Peyer's patch (tissue), 4 donors: ENCODE results near the gene VPS39.

Experiments
- CTCF ChIP-seq, 6 experiments: fragments of 450-650 bp in 4 of 6; fragments of 200-600 bp in 2 of 6; sonication (generic) in 1 of 6; IDR thresholded peaks; one replicate each; pipeline ENCODE4 v1.5.1; 2017 to 2019; ENCODE audit warnings: antibody characterized with exemption in 6 of 6, mild to moderate bottlenecking in 3 of 6, moderate library complexity in 1 of 6
- POLR2A ChIP-seq, 2 donors: fragments of 450-650 bp; IDR thresholded peaks; one replicate each; pipeline ENCODE4 v1.5.1; 2017; ENCODE audit warnings: antibody characterized with exemption in 2 of 2, mild to moderate bottlenecking in 2 of 2, moderate library complexity in 2 of 2

GRCh38 chr15:42156243-42156922 lies 51.7 kb downstream of the VPS39 start, which contains the start of gene PLA2G4F:
- TF ChIP-seq POLR2A (IDR thresholded peaks at IDR 0.05) (peak; percentile 66 to 79), CTCF (IDR thresholded peaks at IDR 0.05) (peak in 3 of 6 experiments; percentile 22 to 38 (median 32))
